ENCODE measurements around the gene MAGI2. TPM values are rescaled to one million over a fixed set of nuclear protein-coding genes. Genes with fewer than 3 reads are reported as not detected.

Gene MAGI2
- total RNA-seq, 1 donor from 2014 or later, result 5.8 TPM

GRCh38 chr7:77982926-77983550, 1470.4 kb downstream of the MAGI2 start:
- no peak for TF ChIP-seq CTCF (IDR thresholded peaks at IDR 0.05)
- Mint-ChIP-seq H3K4me1 (ENCODE audit: low read depth) (peaks cover 16% of the 10 kb centered on the region), H3K27me3 (ENCODE audit: low read depth) (no peaks in the 10 kb centered on the region), H3K4me3 (ENCODE audit: unreplicated experiment) (no peak overlapping the region), H3K27ac (ENCODE audit: unreplicated experiment) (no peak overlapping the region), H3K9me3 (ENCODE audit: low read depth) (peaks cover 4% of the 10 kb centered on the region), H3K36me3 (ENCODE audit: low read depth) (no peaks in the 10 kb centered on the region)
- DNase-seq (ENCODE audit: low spot score), result no peak

DNA sequence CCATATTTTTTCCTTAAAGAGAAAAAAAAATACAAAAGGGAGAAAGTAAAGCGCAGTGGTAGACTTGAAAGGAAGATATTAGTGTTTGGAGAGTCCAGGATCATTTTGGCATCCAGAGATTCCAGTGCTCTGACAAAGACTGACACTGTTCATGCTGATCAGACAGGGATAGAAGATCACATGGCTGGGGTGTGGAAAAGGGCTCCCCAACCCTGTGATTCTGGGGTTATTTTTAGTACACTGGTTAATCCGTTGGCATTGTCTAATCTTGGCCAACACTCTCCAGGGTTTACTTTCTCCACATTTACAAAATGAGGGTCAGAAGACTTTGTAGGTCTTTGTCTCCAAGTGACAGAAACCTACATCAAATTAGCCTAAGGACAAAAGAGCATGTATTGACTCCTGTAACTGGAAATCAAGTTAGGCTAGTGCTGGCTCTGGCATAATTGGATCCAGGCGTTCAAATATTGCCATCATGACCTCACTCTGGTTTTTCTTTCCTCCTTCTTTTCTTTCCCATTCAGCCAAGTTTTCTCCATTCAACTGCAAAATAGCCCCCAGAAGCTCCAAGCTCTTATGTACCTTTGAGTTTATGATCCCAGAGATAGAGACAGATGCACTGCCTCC, 1473.3 kb downstream of the MAGI2 start:
- peaks cover 2% of the 10 kb centered on the region for H3K9me3 Mint-ChIP-seq (ENCODE audit: low read depth)
- H3K36me3 Mint-ChIP-seq (ENCODE audit: low read depth), result no peaks in the 10 kb centered on the region
- no peak for DNase-seq (ENCODE audit: low spot score)
- peaks cover 4% of the 10 kb centered on the region for H3K4me1 Mint-ChIP-seq (ENCODE audit: low read depth)
- no peak overlapping the region for H3K27ac Mint-ChIP-seq (ENCODE audit: unreplicated experiment)
- H3K4me3 Mint-ChIP-seq (ENCODE audit: unreplicated experiment), result no peak overlapping the region
- no peaks in the 10 kb centered on the region for H3K27me3 Mint-ChIP-seq (ENCODE audit: low read depth)
- TF ChIP-seq CTCF (IDR thresholded peaks at IDR 0.05), result no peak

DNA sequence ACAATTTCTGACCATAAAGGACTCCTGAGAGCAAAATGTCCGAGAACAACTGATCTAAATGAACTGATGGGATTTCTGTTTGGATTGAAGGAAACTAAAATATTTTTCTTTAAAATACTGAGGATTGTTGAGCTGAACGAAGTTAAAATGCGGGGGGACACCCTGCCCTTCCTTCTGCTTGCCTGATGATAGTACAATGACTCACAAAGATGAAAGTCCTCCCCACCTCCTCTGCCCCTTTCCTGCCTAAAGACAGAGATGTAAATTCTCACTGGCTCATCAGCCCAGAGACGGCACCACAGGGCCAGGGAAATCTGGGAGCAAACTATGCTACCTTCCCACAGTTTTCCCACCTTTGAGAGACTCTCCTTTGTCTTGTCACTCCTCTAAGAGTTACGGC, 1474.2 kb downstream of the MAGI2 start:
- no peak for TF ChIP-seq CTCF (IDR thresholded peaks at IDR 0.05)
- Mint-ChIP-seq H3K9me3 (ENCODE audit: low read depth) (peaks cover 2% of the 10 kb centered on the region), H3K36me3 (ENCODE audit: low read depth) (no peaks in the 10 kb centered on the region), H3K27me3 (ENCODE audit: low read depth) (no peaks in the 10 kb centered on the region), H3K4me1 (ENCODE audit: low read depth) (peaks cover 4% of the 10 kb centered on the region), H3K27ac (ENCODE audit: unreplicated experiment) (no peak overlapping the region), H3K4me3 (ENCODE audit: unreplicated experiment) (no peak overlapping the region)
- no peak for DNase-seq (ENCODE audit: low spot score)

- DNase-seq (ENCODE audit: low spot score), result no peak
- no peaks in the 10 kb centered on the region for H3K9me3 Mint-ChIP-seq (ENCODE audit: low read depth)
- no peak overlapping the region for H3K4me3 Mint-ChIP-seq (ENCODE audit: unreplicated experiment)
- no peak for TF ChIP-seq CTCF (IDR thresholded peaks at IDR 0.05)
- H3K4me1 Mint-ChIP-seq (ENCODE audit: low read depth), result peaks cover 4% of the 10 kb centered on the region
- no peaks in the 10 kb centered on the region for H3K27me3 Mint-ChIP-seq (ENCODE audit: low read depth)
- H3K36me3 Mint-ChIP-seq (ENCODE audit: low read depth), result no peaks in the 10 kb centered on the region
- H3K27ac Mint-ChIP-seq (ENCODE audit: unreplicated experiment), result no peak overlapping the region
Observed at GRCh38 chr7:77975672-77976480, 1477.6 kb downstream of the MAGI2 start.

GRCh38 chr7:77971726-77972125, 1481.7 kb downstream of the MAGI2 start:
- H3K27ac Mint-ChIP-seq (ENCODE audit: unreplicated experiment), result no peak overlapping the region
- DNase-seq (ENCODE audit: low spot score), result no peak
- no peaks in the 10 kb centered on the region for H3K36me3 Mint-ChIP-seq (ENCODE audit: low read depth)
- no peak for TF ChIP-seq CTCF (IDR thresholded peaks at IDR 0.05)
- H3K4me3 Mint-ChIP-seq (ENCODE audit: unreplicated experiment), result no peak overlapping the region
- no peaks in the 10 kb centered on the region for H3K27me3 Mint-ChIP-seq (ENCODE audit: low read depth)
- H3K4me1 Mint-ChIP-seq (ENCODE audit: low read depth), result no peaks in the 10 kb centered on the region
- no peaks in the 10 kb centered on the region for H3K9me3 Mint-ChIP-seq (ENCODE audit: low read depth)

Data from chondrocyte (in vitro differentiated cells).